ENCODE data around the gene SDF4.

- TF ChIP-seq POLR2A (IDR thresholded peaks at IDR 0.05) (no peak), EP300 (IDR thresholded peaks at IDR 0.05) (no peak)
- TF ChIP-seq, protein P1, sequence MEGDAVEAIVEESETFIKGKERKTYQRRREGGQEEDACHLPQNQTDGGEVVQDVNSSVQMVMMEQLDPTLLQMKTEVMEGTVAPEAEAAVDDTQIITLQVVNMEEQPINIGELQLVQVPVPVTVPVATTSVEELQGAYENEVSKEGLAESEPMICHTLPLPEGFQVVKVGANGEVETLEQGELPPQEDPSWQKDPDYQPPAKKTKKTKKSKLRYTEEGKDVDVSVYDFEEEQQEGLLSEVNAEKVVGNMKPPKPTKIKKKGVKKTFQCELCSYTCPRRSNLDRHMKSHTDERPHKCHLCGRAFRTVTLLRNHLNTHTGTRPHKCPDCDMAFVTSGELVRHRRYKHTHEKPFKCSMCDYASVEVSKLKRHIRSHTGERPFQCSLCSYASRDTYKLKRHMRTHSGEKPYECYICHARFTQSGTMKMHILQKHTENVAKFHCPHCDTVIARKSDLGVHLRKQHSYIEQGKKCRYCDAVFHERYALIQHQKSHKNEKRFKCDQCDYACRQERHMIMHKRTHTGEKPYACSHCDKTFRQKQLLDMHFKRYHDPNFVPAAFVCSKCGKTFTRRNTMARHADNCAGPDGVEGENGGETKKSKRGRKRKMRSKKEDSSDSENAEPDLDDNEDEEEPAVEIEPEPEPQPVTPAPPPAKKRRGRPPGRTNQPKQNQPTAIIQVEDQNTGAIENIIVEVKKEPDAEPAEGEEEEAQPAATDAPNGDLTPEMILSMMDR (IDR thresholded peaks at IDR 0.05): no peak
Measured at GRCh38 chr1:1176931-1177330, 54.9 kb downstream of the SDF4 start.

Measured in upper lobe of left lung (tissue), 4 donors.